GM13976 (cell line): ENCODE data around the gene PRR30.

Source experiments
- DNase-seq: peaks from one replicate; pipeline ENCODE4 v3.0.0; 2012; ENCODE audit warnings: low spot score
- CTCF ChIP-seq: IDR thresholded peaks from 2 replicates; pipeline ENCODE4 v1.5.1; 2012; ENCODE audit warnings: borderline replicate concordance, mild to moderate bottlenecking; ENCODE audit not compliant: insufficient read depth; ENCODE audit errors: extremely low read depth, missing control alignments, control extremely low read depth
- in situ Hi-C: fragments of 300-500 bp; cut with MboI; formaldehyde crosslinking; loops from one replicate; pipeline ENCODE4 v1.12.0; 2022; ENCODE audit warnings: low sequenced_read_pairs, mixed read lengths, inconsistent platforms; ENCODE audit not compliant: unreplicated experiment

The PRR30 gene

GRCh38 chr2:27097341-27097740 lies 41.9 kb downstream of the PRR30 start:
- no peak for TF ChIP-seq CTCF
- no peak for DNase-seq
- in situ Hi-C loops: loop anchor here (10.0 kb wide), 1 partner anchor 97 kb away; no protein-coding TSS in a partner anchor

GRCh38 chr2:27096748-27097297 lies 42.4 kb downstream of the PRR30 start:
- TF ChIP-seq CTCF: no peak
- DNase-seq: no peak
- in situ Hi-C loops: loop anchor here (10.0 kb wide), 1 partner anchor 98 kb away; no protein-coding TSS in a partner anchor

- DNase-seq: peak; percentile 86
- in situ Hi-C loops: loop anchor here (10.0 kb wide), 1 partner anchor 99 kb away; no protein-coding TSS in a partner anchor
- TF ChIP-seq CTCF: no peak
Observed at GRCh38 chr2:27095745-27096651, 43.2 kb downstream of the PRR30 start.

GRCh38 chr2:27095427-27095744 lies 43.8 kb downstream of the PRR30 start:
- no peak for DNase-seq
- TF ChIP-seq CTCF: no peak
- in situ Hi-C loops: loop anchor here (10.0 kb wide), 1 partner anchor 99 kb away; no protein-coding TSS in a partner anchor

GRCh38 chr2:27094353-27094984 lies 44.7 kb downstream of the PRR30 start:
- TF ChIP-seq CTCF: no peak
- no peak for DNase-seq
- in situ Hi-C loops: loop anchor here (10.0 kb wide), 1 partner anchor 100 kb away; no protein-coding TSS in a partner anchor
